Keratinocyte (primary cell): ENCODE measurements around the gene ERMARD. TPM values are rescaled to one million over a fixed set of nuclear protein-coding genes. Genes with fewer than 3 reads are reported as not detected.
"Not testable (repeated sequence)": the region's sequence is repeated elsewhere in the genome, so short reads cannot be mapped to it uniquely, and the experiment has no call there.

Experiments
- DNase-seq: peaks from one replicate; pipeline ENCODE4 v3.0.0-alpha.2; 2011; ENCODE audit warnings: low read depth, missing footprints, low spot score
- FAIRE-seq: peaks from 2 replicates; lab custom pipeline; 2011; peaks lifted over from hg19 to GRCh38; lab: Jason Lieb, UNC
- H2AFZ ChIP-seq: 2 replicates; pipeline ENCODE4 v1.6.0; 2012; ENCODE audit warnings: low read length, control low read depth, inconsistent platforms; ENCODE audit not compliant: control insufficient read depth
- H3K27ac ChIP-seq: 2 replicates; pipeline ENCODE4 v1.5.1; 2011; ENCODE audit warnings: low read length; ENCODE audit not compliant: control insufficient read depth, insufficient read depth
- H3K27me3 ChIP-seq: 3 replicates; pipeline ENCODE4 v1.6.0; 2011; ENCODE audit warnings: low read length; ENCODE audit not compliant: control insufficient read depth, insufficient read depth; ENCODE audit errors: extremely low read depth
- H3K36me3 ChIP-seq, 2 experiments: 2 replicates in 1 of 2; 3 replicates in 1 of 2; pipeline ENCODE4 v1.5.1; 2011; ENCODE audit warnings: low read length in 2 of 2, mild to moderate bottlenecking in 1 of 2; ENCODE audit not compliant: control insufficient read depth in 2 of 2, insufficient read depth in 2 of 2; ENCODE audit errors: extremely low read depth in 1 of 2
- H3K4me1 ChIP-seq: 3 replicates; pipeline ENCODE4 v1.5.1; 2011; ENCODE audit warnings: low read length; ENCODE audit not compliant: control insufficient read depth, insufficient read depth; ENCODE audit errors: extremely low read depth
- H3K4me2 ChIP-seq: 3 replicates; pipeline ENCODE4 v1.6.0; 2011; ENCODE audit warnings: low read depth, low read length; ENCODE audit not compliant: control insufficient read depth, insufficient read depth; ENCODE audit errors: extremely low read depth
- H3K4me3 ChIP-seq, 3 experiments: fragments of 200-600 bp in 1 of 3; sonication (generic) in 1 of 3; 2 replicates in 2 of 3; 3 replicates in 1 of 3; pipeline ENCODE4 v1.5.1; 2011 to 2016; ENCODE audit warnings: low read length in 3 of 3, mild to moderate bottlenecking in 3 of 3, control low read depth in 2 of 3, inconsistent platforms in 1 of 3, low read depth in 1 of 3, mixed read lengths in 1 of 3, mixed run types in 1 of 3, moderate library complexity in 1 of 3; ENCODE audit not compliant: control insufficient read depth in 2 of 3, insufficient read depth in 2 of 3; ENCODE audit errors: extremely low read depth in 1 of 3
- H3K79me2 ChIP-seq: 2 replicates; pipeline ENCODE4 v1.6.0; 2012; ENCODE audit warnings: low read length; ENCODE audit not compliant: control insufficient read depth, insufficient read depth
- H3K9ac ChIP-seq: 3 replicates; pipeline ENCODE4 v1.6.0; 2011; ENCODE audit warnings: low read length; ENCODE audit not compliant: control insufficient read depth, insufficient read depth; ENCODE audit errors: extremely low read depth
- H3K9me1 ChIP-seq: 3 replicates; pipeline ENCODE4 v1.6.0; 2011; ENCODE audit warnings: low read length; ENCODE audit not compliant: control insufficient read depth, insufficient read depth; ENCODE audit errors: extremely low read depth
- H3K9me3 ChIP-seq: 2 replicates; pipeline ENCODE4 v1.5.1; 2012; ENCODE audit warnings: low read depth, low read length; ENCODE audit not compliant: control insufficient read depth
- H4K20me1 ChIP-seq: 3 replicates; pipeline ENCODE4 v1.6.0; 2011; ENCODE audit warnings: low read length; ENCODE audit not compliant: control insufficient read depth, insufficient read depth; ENCODE audit errors: extremely low read depth
- EZH2 ChIP-seq: IDR thresholded peaks from one replicate; pipeline ENCODE4 v1.6.1; 2012; ENCODE audit warnings: inconsistent platforms, mild to moderate bottlenecking, low read length, moderate library complexity
- dilution Hi-C: fragments of 300-500 bp; cut with MboI; formaldehyde crosslinking; loops from one replicate; pipeline ENCODE4 v1.7.0; 2020; ENCODE audit warnings: low sequenced_read_pairs; ENCODE audit not compliant: extremely low pct_ligation_motif_present
- polyA plus RNA-seq, 5 experiments: library from polyadenylated mRNA; depleted of rRNA in 3 of 5; stranded (reverse) in 3 of 5; stranded (forward) in 1 of 5; unstranded in 1 of 5; fragments of >200 nt; gene quantifications; 1 replicate in 1 of 5; 2 replicates in 3 of 5; 3 replicates in 1 of 5; pipeline versions ENCODE4 v1.2.1 to v1.2.3, GENCODE V29; 2011 to 2012; ENCODE audit warnings: missing spikeins in 2 of 5, low read depth in 1 of 5, low replicate concordance in 1 of 5
- TF ChIP-seq, protein P1 (sequence below), 3 experiments: IDR thresholded peaks in 1 of 3; conservative IDR thresholded peaks in 1 of 3; optimal IDR thresholded peaks in 1 of 3; 2 replicates in 2 of 3; 3 replicates in 1 of 3; pipeline versions ENCODE3 to v1.5.1; 2011; ENCODE audit warnings: low read length in 3 of 3, mild to moderate bottlenecking in 3 of 3, moderate library complexity in 2 of 3, control low read depth in 1 of 3, inconsistent platforms in 1 of 3; ENCODE audit not compliant: insufficient read depth in 2 of 3; ENCODE audit errors: extremely low read depth in 1 of 3

The ERMARD gene
- polyA plus RNA-seq, 1 donor (not counting 4 experiments of a cell fraction or from before 2014, with no cell fraction given): 37.9 TPM

DNA sequence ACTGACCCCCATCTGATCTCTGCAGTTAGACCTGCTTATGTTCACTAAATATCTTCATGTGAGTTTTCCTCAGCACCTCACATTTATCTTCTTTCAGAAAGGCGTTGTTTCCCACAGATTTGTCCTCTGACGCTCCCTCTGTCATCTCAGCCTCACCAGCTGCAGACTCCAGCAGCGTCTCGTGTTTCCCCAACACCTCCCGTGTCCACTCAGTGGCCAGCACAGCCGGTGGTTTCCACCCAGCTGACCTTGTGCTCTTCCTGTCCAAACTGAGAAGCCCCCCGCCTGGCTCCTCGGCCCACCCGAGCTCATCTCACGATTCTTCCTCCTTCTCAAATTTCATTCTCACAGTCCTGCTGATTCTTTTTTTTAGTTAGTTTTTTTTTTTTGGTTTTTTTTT lies 12.5 kb downstream of the ERMARD start:
- dilution Hi-C loops: no loop called here
- TF ChIP-seq EZH2: no peak
- TF ChIP-seq, protein P1, sequence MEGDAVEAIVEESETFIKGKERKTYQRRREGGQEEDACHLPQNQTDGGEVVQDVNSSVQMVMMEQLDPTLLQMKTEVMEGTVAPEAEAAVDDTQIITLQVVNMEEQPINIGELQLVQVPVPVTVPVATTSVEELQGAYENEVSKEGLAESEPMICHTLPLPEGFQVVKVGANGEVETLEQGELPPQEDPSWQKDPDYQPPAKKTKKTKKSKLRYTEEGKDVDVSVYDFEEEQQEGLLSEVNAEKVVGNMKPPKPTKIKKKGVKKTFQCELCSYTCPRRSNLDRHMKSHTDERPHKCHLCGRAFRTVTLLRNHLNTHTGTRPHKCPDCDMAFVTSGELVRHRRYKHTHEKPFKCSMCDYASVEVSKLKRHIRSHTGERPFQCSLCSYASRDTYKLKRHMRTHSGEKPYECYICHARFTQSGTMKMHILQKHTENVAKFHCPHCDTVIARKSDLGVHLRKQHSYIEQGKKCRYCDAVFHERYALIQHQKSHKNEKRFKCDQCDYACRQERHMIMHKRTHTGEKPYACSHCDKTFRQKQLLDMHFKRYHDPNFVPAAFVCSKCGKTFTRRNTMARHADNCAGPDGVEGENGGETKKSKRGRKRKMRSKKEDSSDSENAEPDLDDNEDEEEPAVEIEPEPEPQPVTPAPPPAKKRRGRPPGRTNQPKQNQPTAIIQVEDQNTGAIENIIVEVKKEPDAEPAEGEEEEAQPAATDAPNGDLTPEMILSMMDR (optimal IDR thresholded peaks at IDR 0.05 in 1 of 3, IDR thresholded peaks at IDR 0.05 in 1 of 3, conservative IDR thresholded peaks at IDR 0.05 in 1 of 3; ENCODE audit: extremely low read depth in 1 of 3, insufficient read depth in 2 of 3, low read length in 3 of 3): no peak
- FAIRE-seq (no peak), DNase-seq (no peak)
- no peak overlapping the region for H2AFZ ChIP-seq
- H3K4me1 ChIP-seq: no peaks in the 10 kb centered on the region
- no peak overlapping the region for H3K27ac ChIP-seq
- H3K9me3 ChIP-seq: no peaks in the 10 kb centered on the region
- H3K9me1 ChIP-seq: no peaks in the 10 kb centered on the region
- no peaks in the 10 kb centered on the region for H3K27me3 ChIP-seq
- H3K4me2 ChIP-seq: no peak overlapping the region
- H4K20me1 ChIP-seq: no peaks in the 10 kb centered on the region
- H3K4me3 ChIP-seq: no peak overlapping the region
- H3K79me2 ChIP-seq: no peaks in the 10 kb centered on the region
- H3K36me3 ChIP-seq: peaks cover 21 to 33% of the 10 kb centered on the region in 2 experiments
- no peak overlapping the region for H3K9ac ChIP-seq

DNA sequence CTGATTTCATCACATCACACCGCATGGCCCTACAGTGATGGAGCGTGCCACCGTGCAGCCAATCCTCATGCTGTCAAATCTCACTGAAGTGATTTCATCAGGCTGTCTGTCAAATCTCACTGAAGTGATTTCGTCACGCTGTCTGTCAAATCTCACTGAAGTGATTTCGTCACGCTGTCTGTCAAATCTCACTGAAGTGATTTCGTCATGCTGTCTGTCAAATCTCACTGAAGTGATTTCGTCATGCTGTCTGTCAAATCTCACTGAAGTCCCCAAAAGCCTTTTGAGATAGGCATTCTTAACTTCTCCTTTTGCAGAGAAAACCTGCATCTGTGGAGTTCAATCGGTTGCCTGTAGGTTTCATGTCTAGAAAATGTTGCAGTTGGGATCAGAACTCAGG lies 14.4 kb downstream of the ERMARD start:
- dilution Hi-C loops, H3K4me3 ChIP-seq, H3K27me3 ChIP-seq, H3K4me1 ChIP-seq, H3K9me1 ChIP-seq, H4K20me1 ChIP-seq, H2AFZ ChIP-seq, H3K9me3 ChIP-seq, H3K9ac ChIP-seq, H3K27ac ChIP-seq, H3K79me2 ChIP-seq, DNase-seq, H3K4me2 ChIP-seq: not testable (repeated sequence)
- H3K36me3 ChIP-seq: peaks cover 16 to 26% of the 10 kb centered on the region in 2 experiments
- FAIRE-seq: peak; percentile 29

DNA sequence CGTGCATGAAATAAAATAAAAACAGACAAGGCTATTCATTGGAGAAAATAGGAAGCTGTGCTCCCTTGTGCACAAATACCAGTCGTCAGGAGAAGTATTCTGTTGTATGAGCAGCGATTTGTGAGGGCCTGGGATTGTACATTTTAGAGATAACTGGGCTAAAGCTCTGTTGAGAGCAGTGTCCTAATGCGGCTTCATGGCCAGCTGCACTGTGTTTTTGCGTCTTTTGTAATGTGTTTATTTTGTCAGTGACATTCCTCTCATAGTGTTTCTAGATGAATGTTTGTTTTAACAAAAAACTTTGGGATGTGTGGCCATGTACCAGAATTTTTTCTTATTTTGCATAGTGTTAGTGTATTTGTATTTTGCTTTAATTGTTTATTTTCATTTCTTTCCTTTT lies 14.8 kb downstream of the ERMARD start:
- dilution Hi-C loops: no loop called here
- Histone ChIP-seq H3K9me3 (no peaks in the 10 kb centered on the region), H3K4me2 (no peak overlapping the region), H4K20me1 (no peaks in the 10 kb centered on the region), H3K27ac (no peak overlapping the region), H3K79me2 (no peaks in the 10 kb centered on the region), H3K9ac (no peak overlapping the region), H3K9me1 (no peaks in the 10 kb centered on the region), H2AFZ (no peak overlapping the region), H3K27me3 (no peaks in the 10 kb centered on the region), H3K4me1 (no peaks in the 10 kb centered on the region), H3K4me3 (no peak overlapping the region), H3K36me3 (peaks cover 16 to 22% of the 10 kb centered on the region in 2 experiments)
- DNase-seq (no peak), FAIRE-seq (no peak)
- TF ChIP-seq, protein P1 (optimal IDR thresholded peaks at IDR 0.05 in 1 of 3, IDR thresholded peaks at IDR 0.05 in 1 of 3, conservative IDR thresholded peaks at IDR 0.05 in 1 of 3; ENCODE audit: extremely low read depth in 1 of 3, insufficient read depth in 2 of 3, low read length in 3 of 3): no peak
- no peak for TF ChIP-seq EZH2
